Frontal cortex (tissue), 4 donors: ENCODE results near the gene NAALADL2. TPM values are rescaled to one million over a fixed set of nuclear protein-coding genes. Genes with fewer than 3 reads are reported as not detected.
"Not testable (repeated sequence)": the region's sequence is repeated elsewhere in the genome, so short reads cannot be mapped to it uniquely, and the experiment has no call there.

Source experiments
- DNase-seq, 2 donors: peaks; one replicate each; pipeline ENCODE4 v3.0.0; 2012; ENCODE audit warnings: low spot score in 2 of 2
- FAIRE-seq: peaks from 2 replicates; lab custom pipeline; 2012; peaks lifted over from hg19 to GRCh38; lab: Jason Lieb, UNC
- total RNA-seq: library from RNA; depleted of rRNA; stranded (reverse); fragments of >200 nt; gene quantifications from one replicate; pipeline ENCODE4 v1.2.3, GENCODE V29; 2014
- donor health status: control.
- donor health status: control.
- donor health status: control.

Gene NAALADL2
- total RNA-seq, 1 donor from 2014 or later: 4.9 TPM

- FAIRE-seq (no peak), DNase-seq (no peak)
These were observed 721.2 kb downstream of the NAALADL2 start for GRCh38 chr3:175580318-175580717.

- FAIRE-seq (no peak), DNase-seq (no peak)
These were observed 726.8 kb downstream of the NAALADL2 start for GRCh38 chr3:175585898-175586297.

GRCh38 chr3:175590745-175591144 lies 731.6 kb downstream of the NAALADL2 start:
- FAIRE-seq: no peak
- no peak for DNase-seq

GRCh38 chr3:175591375-175591774 lies 732.2 kb downstream of the NAALADL2 start:
- DNase-seq (no peak), FAIRE-seq (no peak)

GRCh38 chr3:175593331-175593730 lies 734.2 kb downstream of the NAALADL2 start:
- FAIRE-seq (no peak), DNase-seq (no peak)

- DNase-seq (no peak), FAIRE-seq (no peak)
These were observed 739.6 kb downstream of the NAALADL2 start for GRCh38 chr3:175598740-175599139.

GRCh38 chr3:175601521-175601920 lies 742.4 kb downstream of the NAALADL2 start:
- DNase-seq (no peak), FAIRE-seq (no peak)

GRCh38 chr3:175605851-175606250 lies 746.7 kb downstream of the NAALADL2 start:
- no peak for FAIRE-seq
- no peak for DNase-seq

GRCh38 chr3:175606650-175607318 lies 747.6 kb downstream of the NAALADL2 start:
- DNase-seq (no peak), FAIRE-seq (peak; percentile 74)

- DNase-seq (no peak), FAIRE-seq (no peak)
These were observed 749.2 kb downstream of the NAALADL2 start for GRCh38 chr3:175608356-175608755.

- FAIRE-seq (no peak), DNase-seq (no peak)
These were observed 749.8 kb downstream of the NAALADL2 start for GRCh38 chr3:175608911-175609310.

GRCh38 chr3:175612487-175613196 lies 753.5 kb downstream of the NAALADL2 start:
- no peak for DNase-seq
- FAIRE-seq: no peak

GRCh38 chr3:175614107-175614506 lies 755.0 kb downstream of the NAALADL2 start:
- FAIRE-seq, DNase-seq: not testable (repeated sequence)

- DNase-seq: no peak
- FAIRE-seq: no peak
These were observed 758.1 kb downstream of the NAALADL2 start for GRCh38 chr3:175617247-175617646.

- FAIRE-seq (no peak), DNase-seq (no peak)
These were observed 760.2 kb downstream of the NAALADL2 start for GRCh38 chr3:175619369-175619768.

- no peak for FAIRE-seq
- no peak for DNase-seq
These were observed 761.0 kb downstream of the NAALADL2 start for GRCh38 chr3:175620093-175620492.

GRCh38 chr3:175620532-175620931 lies 761.4 kb downstream of the NAALADL2 start:
- DNase-seq (no peak), FAIRE-seq (no peak)

- DNase-seq (no peak), FAIRE-seq (no peak)
These were observed 781.8 kb downstream of the NAALADL2 start for GRCh38 chr3:175640958-175641357.

GRCh38 chr3:175646865-175647264 lies 787.7 kb downstream of the NAALADL2 start:
- DNase-seq: no peak
- no peak for FAIRE-seq

- DNase-seq (no peak), FAIRE-seq (no peak)
These were observed 789.8 kb downstream of the NAALADL2 start for GRCh38 chr3:175648899-175649298.

- FAIRE-seq (no peak), DNase-seq (no peak)
These were observed 792.6 kb downstream of the NAALADL2 start for GRCh38 chr3:175651716-175652115.

GRCh38 chr3:175655351-175655750 lies 796.2 kb downstream of the NAALADL2 start:
- no peak for FAIRE-seq
- no peak for DNase-seq
